Glutamatergic neuron (in vitro differentiated cells): ENCODE results near the gene TELO2. TPM values are rescaled to one million over a fixed set of nuclear protein-coding genes. Genes with fewer than 3 reads are reported as not detected.
A peak's percentile ranks its signal among the peaks of the same experiment; 100 is the strongest.

ENCODE experiments used
- DNase-seq: peaks from one replicate; pipeline ENCODE4 v3.0.0; 2022
- H3K27ac Mint-ChIP-seq: one replicate; pipeline ENCODE4 v1.8.0; 2020; ENCODE audit warnings: mild to moderate bottlenecking, mixed read lengths, inconsistent platforms; ENCODE audit not compliant: unreplicated experiment
- H3K27me3 Mint-ChIP-seq: one replicate; pipeline ENCODE4 v1.8.0; 2020; ENCODE audit warnings: mild to moderate bottlenecking, moderate library complexity, mixed read lengths, inconsistent platforms; ENCODE audit not compliant: unreplicated experiment
- H3K36me3 Mint-ChIP-seq: one replicate; pipeline ENCODE4 v1.8.0; 2020; ENCODE audit warnings: mild to moderate bottlenecking, mixed read lengths, inconsistent platforms; ENCODE audit not compliant: unreplicated experiment
- H3K4me1 Mint-ChIP-seq: one replicate; pipeline ENCODE4 v1.8.0; 2020; ENCODE audit warnings: mild to moderate bottlenecking, low read depth, mixed read lengths, inconsistent platforms; ENCODE audit not compliant: unreplicated experiment
- H3K4me3 Mint-ChIP-seq: one replicate; pipeline ENCODE4 v1.8.0; 2020; ENCODE audit warnings: mild to moderate bottlenecking, mixed read lengths, inconsistent platforms; ENCODE audit not compliant: unreplicated experiment
- H3K9me3 Mint-ChIP-seq: one replicate; pipeline ENCODE4 v1.8.0; 2020; ENCODE audit warnings: mild to moderate bottlenecking, moderate library complexity, mixed read lengths, inconsistent platforms; ENCODE audit not compliant: unreplicated experiment
- CTCF ChIP-seq: fragments of 200-600 bp; sonication (generic); IDR thresholded peaks from one replicate; pipeline ENCODE4 v1.5.0; 2021; ENCODE audit not compliant: partially characterized antibody, unreplicated experiment
- total RNA-seq: library from RNA; stranded (reverse); fragmentation: NEBNext Ultra II Directional; extraction: Animal tissue kit (Norgen Biotek cat#: 25700); gene quantifications from one replicate; pipeline ENCODE4 v1.2.1, GENCODE V29; 2021; ENCODE audit not compliant: unreplicated experiment

Gene TELO2
- total RNA-seq, 1 donor from 2014 or later = 101 TPM

GRCh38 chr16:1495211-1495888 lies 2.2 kb downstream of the TELO2 start:
- peak overlapping the region; percentile 90 for H3K4me3 Mint-ChIP-seq
- DNase-seq = no peak
- peaks cover 12% of the 10 kb centered on the region for H3K9me3 Mint-ChIP-seq
- H3K27me3 Mint-ChIP-seq = peaks cover 6% of the 10 kb centered on the region
- H3K4me1 Mint-ChIP-seq = peaks cover 4% of the 10 kb centered on the region
- H3K27ac Mint-ChIP-seq = peak overlapping the region; percentile 85
- no peak for TF ChIP-seq CTCF
- no peaks in the 10 kb centered on the region for H3K36me3 Mint-ChIP-seq

GRCh38 chr16:1495889-1496262 lies 2.7 kb downstream of the TELO2 start:
- peak overlapping the region; percentile 57 for H3K4me3 Mint-ChIP-seq
- peaks cover 12% of the 10 kb centered on the region for H3K9me3 Mint-ChIP-seq
- no peak for TF ChIP-seq CTCF
- H3K36me3 Mint-ChIP-seq = no peaks in the 10 kb centered on the region
- peaks cover 4% of the 10 kb centered on the region for H3K4me1 Mint-ChIP-seq
- H3K27me3 Mint-ChIP-seq = peaks cover 6% of the 10 kb centered on the region
- no peak overlapping the region for H3K27ac Mint-ChIP-seq
- DNase-seq = no peak

- H3K36me3 Mint-ChIP-seq = no peaks in the 10 kb centered on the region
- no peak for TF ChIP-seq CTCF
- H3K27me3 Mint-ChIP-seq = peaks cover 6% of the 10 kb centered on the region
- H3K9me3 Mint-ChIP-seq = peaks cover 12% of the 10 kb centered on the region
- H3K27ac Mint-ChIP-seq = peak overlapping the region; percentile 55
- peak overlapping the region; percentile 7 for H3K4me3 Mint-ChIP-seq
- no peak for DNase-seq
- peaks cover 4% of the 10 kb centered on the region for H3K4me1 Mint-ChIP-seq
Measured at GRCh38 chr16:1496464-1496863, 3.3 kb downstream of the TELO2 start.

GRCh38 chr16:1497014-1497598 lies 3.9 kb downstream of the TELO2 start:
- no peak for DNase-seq
- Mint-ChIP-seq H3K4me1 (peaks cover 4% of the 10 kb centered on the region), H3K9me3 (peaks cover 12% of the 10 kb centered on the region), H3K27ac (peak overlapping the region; percentile 55), H3K4me3 (peak overlapping the region; percentile 7), H3K27me3 (peaks cover 6% of the 10 kb centered on the region), H3K36me3 (no peaks in the 10 kb centered on the region)
- no peak for TF ChIP-seq CTCF

- Mint-ChIP-seq H3K36me3 (no peaks in the 10 kb centered on the region), H3K4me1 (no peaks in the 10 kb centered on the region), H3K4me3 (no peak overlapping the region), H3K9me3 (peaks cover 7% of the 10 kb centered on the region), H3K27me3 (peaks cover 4% of the 10 kb centered on the region), H3K27ac (no peak overlapping the region)
- DNase-seq = no peak
- TF ChIP-seq CTCF = no peak
Measured at GRCh38 chr16:1498899-1499676, 5.9 kb downstream of the TELO2 start.
